ENCODE results near the gene DCT.

GRCh38 chr13:94399812-94400211 is 79.7 kb downstream of the DCT start:
- TF ChIP-seq POLR2A (IDR thresholded peaks at IDR 0.05; ENCODE audit: extremely low read depth, insufficient read length), result no peak
- TF ChIP-seq, protein P1, sequence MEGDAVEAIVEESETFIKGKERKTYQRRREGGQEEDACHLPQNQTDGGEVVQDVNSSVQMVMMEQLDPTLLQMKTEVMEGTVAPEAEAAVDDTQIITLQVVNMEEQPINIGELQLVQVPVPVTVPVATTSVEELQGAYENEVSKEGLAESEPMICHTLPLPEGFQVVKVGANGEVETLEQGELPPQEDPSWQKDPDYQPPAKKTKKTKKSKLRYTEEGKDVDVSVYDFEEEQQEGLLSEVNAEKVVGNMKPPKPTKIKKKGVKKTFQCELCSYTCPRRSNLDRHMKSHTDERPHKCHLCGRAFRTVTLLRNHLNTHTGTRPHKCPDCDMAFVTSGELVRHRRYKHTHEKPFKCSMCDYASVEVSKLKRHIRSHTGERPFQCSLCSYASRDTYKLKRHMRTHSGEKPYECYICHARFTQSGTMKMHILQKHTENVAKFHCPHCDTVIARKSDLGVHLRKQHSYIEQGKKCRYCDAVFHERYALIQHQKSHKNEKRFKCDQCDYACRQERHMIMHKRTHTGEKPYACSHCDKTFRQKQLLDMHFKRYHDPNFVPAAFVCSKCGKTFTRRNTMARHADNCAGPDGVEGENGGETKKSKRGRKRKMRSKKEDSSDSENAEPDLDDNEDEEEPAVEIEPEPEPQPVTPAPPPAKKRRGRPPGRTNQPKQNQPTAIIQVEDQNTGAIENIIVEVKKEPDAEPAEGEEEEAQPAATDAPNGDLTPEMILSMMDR (IDR thresholded peaks at IDR 0.05; ENCODE audit: low read depth, low read length), result no peak
- TF ChIP-seq MYC (IDR thresholded peaks at IDR 0.05; ENCODE audit: low read depth, low read length), result no peak

Measured in NB4 (cell line).